OCI-LY3 (cell line): Measurements from ENCODE around the gene OPTC.

ENCODE experiments used
- EZH2phosphoT487 ChIP-seq: fragments of 200-600 bp; shearing (Covaris generic); IDR thresholded peaks from 2 replicates; pipeline ENCODE4 v1.6.1; 2018; ENCODE audit warnings: antibody characterized with exemption, mixed run types, low read depth
- TF ChIP-seq, protein P1 (sequence below): fragments of 200-600, 300-600 bp; sonication (generic); IDR thresholded peaks from 2 replicates; pipeline ENCODE4 v1.5.1; 2014; ENCODE audit warnings: antibody characterized with exemption, low read length, low read depth

DNA sequence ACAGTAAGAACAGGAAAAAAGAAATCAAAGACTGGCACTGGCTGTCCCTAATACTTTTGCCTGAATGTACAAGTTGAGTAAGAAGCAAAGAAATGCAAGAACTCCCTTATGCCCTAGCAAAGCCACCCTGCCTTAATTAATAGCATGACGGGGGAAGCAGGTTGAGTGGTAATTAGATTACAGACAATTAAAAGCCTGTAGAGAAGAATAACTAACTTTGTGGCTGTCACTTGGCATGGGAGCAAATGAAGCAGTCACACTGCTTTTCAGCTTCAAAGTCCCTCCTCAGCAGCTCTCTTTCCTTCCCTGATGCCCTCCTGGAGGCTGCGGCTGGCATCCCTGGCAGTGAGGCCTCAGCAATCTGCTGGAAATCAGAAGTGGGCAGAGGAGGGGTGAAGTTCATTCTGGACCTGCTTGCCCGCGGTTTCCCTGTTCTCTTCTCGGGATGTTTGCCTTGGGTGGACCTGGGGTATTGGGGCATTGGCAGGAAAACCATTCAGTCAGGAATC lies 3.4 kb downstream of the OPTC start:
- TF ChIP-seq, protein P1, sequence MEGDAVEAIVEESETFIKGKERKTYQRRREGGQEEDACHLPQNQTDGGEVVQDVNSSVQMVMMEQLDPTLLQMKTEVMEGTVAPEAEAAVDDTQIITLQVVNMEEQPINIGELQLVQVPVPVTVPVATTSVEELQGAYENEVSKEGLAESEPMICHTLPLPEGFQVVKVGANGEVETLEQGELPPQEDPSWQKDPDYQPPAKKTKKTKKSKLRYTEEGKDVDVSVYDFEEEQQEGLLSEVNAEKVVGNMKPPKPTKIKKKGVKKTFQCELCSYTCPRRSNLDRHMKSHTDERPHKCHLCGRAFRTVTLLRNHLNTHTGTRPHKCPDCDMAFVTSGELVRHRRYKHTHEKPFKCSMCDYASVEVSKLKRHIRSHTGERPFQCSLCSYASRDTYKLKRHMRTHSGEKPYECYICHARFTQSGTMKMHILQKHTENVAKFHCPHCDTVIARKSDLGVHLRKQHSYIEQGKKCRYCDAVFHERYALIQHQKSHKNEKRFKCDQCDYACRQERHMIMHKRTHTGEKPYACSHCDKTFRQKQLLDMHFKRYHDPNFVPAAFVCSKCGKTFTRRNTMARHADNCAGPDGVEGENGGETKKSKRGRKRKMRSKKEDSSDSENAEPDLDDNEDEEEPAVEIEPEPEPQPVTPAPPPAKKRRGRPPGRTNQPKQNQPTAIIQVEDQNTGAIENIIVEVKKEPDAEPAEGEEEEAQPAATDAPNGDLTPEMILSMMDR: no peak
- TF ChIP-seq EZH2phosphoT487: no peak
